Neural crest cell (in vitro differentiated cells): ENCODE measurements around the gene FAM187B. TPM values are rescaled to one million over a fixed set of nuclear protein-coding genes. Genes with fewer than 3 reads are reported as not detected.

ENCODE experiments used
- DNase-seq: peaks from one replicate; pipeline ENCODE4 v3.0.0; 2021; ENCODE audit warnings: low read depth, mixed read lengths, low spot score
- H3K27ac Mint-ChIP-seq: one replicate; pipeline ENCODE4 v1.8.0; 2021; ENCODE audit warnings: mild to moderate bottlenecking, mixed read lengths; ENCODE audit not compliant: unreplicated experiment
- H3K27me3 Mint-ChIP-seq: 2 replicates; pipeline ENCODE4 v1.8.0; 2021; ENCODE audit warnings: low read depth, mild to moderate bottlenecking, mixed read lengths
- H3K36me3 Mint-ChIP-seq: 2 replicates; pipeline ENCODE4 v1.8.0; 2021; ENCODE audit warnings: low read depth, mild to moderate bottlenecking, mixed read lengths
- H3K4me1 Mint-ChIP-seq: 2 replicates; pipeline ENCODE4 v1.8.0; 2021; ENCODE audit warnings: mixed read lengths
- H3K4me3 Mint-ChIP-seq: one replicate; pipeline ENCODE4 v1.8.0; 2021; ENCODE audit warnings: mild to moderate bottlenecking, mixed read lengths
- H3K9me3 Mint-ChIP-seq: 2 replicates; pipeline ENCODE4 v1.8.0; 2021; ENCODE audit warnings: mixed read lengths
- total RNA-seq: library from RNA; stranded (reverse); gene quantifications from 2 replicates; pipeline ENCODE4 v1.2.1, GENCODE V29; 2021
- TF ChIP-seq, protein P1 (sequence below): fragments of 200-600 bp; sonication (generic); conservative IDR thresholded peaks from 2 replicates; pipeline ENCODE4 v1.5.0; 2021; ENCODE audit warnings: antibody characterized with exemption, mild to moderate bottlenecking

Gene FAM187B
- total RNA-seq, 1 donor from 2014 or later, result not detected

DNA sequence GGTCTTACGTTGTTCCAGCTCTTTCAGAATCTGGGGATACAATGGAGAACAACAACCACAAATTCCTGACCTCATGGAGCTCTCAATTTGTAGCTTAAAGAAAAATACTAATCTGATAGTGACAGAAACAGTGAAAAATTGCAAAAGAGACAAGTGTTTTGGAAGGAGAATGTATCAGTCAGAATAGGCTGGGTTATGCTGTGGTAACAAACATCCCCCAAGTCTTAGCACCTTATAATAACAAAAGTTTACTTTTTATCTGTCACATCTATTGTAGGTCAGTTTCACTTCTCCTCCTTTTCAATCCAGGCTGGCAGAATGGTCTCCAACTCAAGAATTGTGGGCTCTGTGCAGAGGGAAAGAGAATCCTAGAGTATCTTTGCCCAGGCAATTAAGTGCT, 9.5 kb downstream of the FAM187B start:
- Mint-ChIP-seq H3K27me3 (peaks cover 2% of the 10 kb centered on the region), H3K9me3 (peaks cover 12% of the 10 kb centered on the region), H3K27ac (no peak overlapping the region), H3K4me3 (no peak overlapping the region), H3K36me3 (no peaks in the 10 kb centered on the region), H3K4me1 (no peaks in the 10 kb centered on the region)
- TF ChIP-seq, protein P1, sequence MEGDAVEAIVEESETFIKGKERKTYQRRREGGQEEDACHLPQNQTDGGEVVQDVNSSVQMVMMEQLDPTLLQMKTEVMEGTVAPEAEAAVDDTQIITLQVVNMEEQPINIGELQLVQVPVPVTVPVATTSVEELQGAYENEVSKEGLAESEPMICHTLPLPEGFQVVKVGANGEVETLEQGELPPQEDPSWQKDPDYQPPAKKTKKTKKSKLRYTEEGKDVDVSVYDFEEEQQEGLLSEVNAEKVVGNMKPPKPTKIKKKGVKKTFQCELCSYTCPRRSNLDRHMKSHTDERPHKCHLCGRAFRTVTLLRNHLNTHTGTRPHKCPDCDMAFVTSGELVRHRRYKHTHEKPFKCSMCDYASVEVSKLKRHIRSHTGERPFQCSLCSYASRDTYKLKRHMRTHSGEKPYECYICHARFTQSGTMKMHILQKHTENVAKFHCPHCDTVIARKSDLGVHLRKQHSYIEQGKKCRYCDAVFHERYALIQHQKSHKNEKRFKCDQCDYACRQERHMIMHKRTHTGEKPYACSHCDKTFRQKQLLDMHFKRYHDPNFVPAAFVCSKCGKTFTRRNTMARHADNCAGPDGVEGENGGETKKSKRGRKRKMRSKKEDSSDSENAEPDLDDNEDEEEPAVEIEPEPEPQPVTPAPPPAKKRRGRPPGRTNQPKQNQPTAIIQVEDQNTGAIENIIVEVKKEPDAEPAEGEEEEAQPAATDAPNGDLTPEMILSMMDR, result no peak
- no peak for DNase-seq

DNA sequence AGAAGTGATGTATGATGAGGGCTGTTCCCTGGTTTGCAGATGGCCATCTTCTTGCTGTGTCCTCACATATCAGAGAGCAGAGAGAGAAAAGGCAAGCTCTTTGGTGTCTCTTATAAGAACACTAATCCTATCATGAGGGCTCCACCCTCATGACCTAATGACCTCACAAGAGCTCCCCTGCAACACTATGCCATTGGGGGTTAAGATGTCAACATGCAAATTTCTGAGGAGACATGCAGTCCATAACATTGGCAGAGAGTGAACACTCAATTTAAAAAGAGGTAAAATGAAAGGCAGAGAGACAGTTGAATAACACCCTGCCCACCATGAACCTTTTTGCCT, 10.9 kb downstream of the FAM187B start:
- no peak for DNase-seq
- Mint-ChIP-seq H3K36me3 (no peaks in the 10 kb centered on the region), H3K27ac (no peak overlapping the region), H3K4me1 (no peaks in the 10 kb centered on the region), H3K9me3 (peaks cover 12% of the 10 kb centered on the region), H3K27me3 (peaks cover 2% of the 10 kb centered on the region), H3K4me3 (no peak overlapping the region)
- TF ChIP-seq, protein P1, result no peak

DNA sequence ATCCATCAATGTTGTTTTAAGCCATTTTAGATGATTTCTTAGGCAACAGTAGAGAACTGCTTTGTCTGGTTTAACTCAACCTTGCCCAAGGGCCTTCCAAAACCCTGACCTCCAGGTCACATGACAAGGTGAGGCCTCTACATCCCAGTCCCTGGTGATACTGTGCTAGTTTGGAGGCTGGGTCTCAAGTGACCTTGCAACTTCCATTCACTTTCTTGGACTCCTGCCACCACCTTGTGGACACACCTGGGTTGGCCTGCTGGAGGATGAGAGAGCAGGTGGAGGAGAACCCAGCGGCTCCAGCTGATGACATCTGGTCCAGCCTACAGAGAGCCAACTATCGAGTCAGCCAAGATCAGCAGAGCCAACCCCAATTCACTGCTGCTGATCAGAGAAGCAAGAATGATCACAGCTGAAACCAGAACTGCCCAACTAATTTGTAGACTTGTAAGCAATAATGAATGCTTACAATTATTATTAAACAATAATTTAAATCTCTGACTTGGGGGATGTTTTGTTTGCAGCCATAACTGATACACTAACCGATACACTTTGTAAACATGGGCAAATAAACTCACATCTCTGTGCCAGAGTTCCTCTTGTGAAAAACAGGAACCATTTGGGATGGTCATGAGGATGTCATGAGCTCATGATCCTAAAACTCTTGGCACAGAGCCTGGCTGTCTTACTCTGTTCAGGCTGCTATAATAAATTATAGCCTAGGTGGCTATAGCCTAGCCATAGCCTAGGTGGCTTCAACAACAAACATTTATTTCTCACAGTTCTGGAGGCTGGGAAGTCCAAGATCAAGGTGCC, 11.5 kb downstream of the FAM187B start:
- TF ChIP-seq, protein P1, result no peak
- Mint-ChIP-seq H3K27me3 (no peaks in the 10 kb centered on the region), H3K4me1 (no peaks in the 10 kb centered on the region), H3K4me3 (no peak overlapping the region), H3K36me3 (no peaks in the 10 kb centered on the region), H3K27ac (no peak overlapping the region), H3K9me3 (peaks cover 12% of the 10 kb centered on the region)
- no peak for DNase-seq

DNA sequence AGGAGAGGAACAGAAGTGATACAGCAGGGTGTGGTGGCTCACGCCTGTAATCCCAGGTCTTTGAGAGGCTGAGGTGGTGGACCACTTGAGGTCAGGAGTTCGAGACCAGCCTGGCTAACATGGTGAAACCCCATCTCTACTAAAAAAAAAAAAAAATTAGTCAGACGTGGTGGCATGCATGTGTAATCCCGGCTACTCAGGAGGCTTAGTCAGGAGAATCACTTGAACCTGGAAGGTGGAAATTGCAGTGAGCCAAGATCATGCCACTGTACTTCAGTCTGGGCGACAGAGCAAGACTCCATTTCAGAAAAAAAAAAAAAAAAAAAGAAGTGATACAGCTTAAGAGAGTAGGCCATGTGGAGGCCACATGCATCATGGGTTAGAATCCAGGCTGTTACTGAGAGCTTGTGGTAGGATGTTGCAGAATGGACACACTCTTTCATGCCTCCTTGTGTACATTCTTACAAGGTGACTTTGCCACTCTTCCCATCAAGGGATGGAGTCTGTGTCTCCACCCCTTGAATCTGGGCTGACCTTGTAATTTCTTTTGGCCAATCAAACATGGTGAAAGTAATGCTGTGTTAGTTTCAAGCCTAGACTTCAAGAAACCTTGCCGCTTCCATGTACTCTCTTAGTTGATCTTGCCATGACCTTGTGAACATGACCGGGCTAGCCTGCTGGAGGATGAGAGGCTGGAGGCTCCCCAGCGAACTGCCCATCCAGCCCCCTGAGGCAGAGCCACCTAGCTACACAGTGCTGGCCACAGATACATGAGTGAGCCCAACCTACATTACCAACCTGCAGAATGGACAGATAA, 12.3 kb downstream of the FAM187B start:
- H3K27ac Mint-ChIP-seq, result no peak overlapping the region
- no peaks in the 10 kb centered on the region for H3K4me1 Mint-ChIP-seq
- H3K9me3 Mint-ChIP-seq, result peaks cover 12% of the 10 kb centered on the region
- DNase-seq, result no peak
- H3K36me3 Mint-ChIP-seq, result no peaks in the 10 kb centered on the region
- TF ChIP-seq, protein P1, result no peak
- no peaks in the 10 kb centered on the region for H3K27me3 Mint-ChIP-seq
- no peak overlapping the region for H3K4me3 Mint-ChIP-seq

DNA sequence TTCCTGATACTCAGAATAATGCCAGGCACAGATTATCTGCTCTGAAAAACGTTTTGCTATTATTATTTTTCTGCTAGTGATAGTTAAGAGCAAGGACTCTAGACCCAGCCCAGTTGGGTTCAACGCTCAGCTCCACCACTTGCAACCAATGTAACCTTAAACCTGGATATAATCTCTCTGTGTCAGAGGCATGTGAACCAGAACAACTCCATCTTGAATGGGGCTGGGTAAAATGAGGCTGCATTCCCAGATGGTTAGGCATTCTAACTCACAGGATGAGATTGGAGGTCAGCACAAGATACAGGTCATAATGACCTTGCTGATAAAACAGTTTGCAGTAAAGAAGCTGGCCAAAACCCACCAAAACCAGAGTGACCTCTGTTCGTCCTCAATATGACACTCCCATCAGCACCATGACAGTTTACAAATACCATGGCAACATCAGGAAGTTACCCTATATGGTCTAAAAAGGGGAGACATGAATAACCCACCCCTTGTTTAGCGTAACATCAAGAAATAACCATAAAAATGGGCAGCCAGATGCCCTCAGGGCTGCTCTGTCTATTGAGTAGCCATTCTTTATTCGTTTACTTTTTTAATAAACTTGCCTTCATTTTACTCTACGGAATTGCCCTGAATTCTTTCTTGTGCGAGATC, 13.6 kb downstream of the FAM187B start:
- DNase-seq, result no peak
- Mint-ChIP-seq H3K9me3 (peaks cover 12% of the 10 kb centered on the region), H3K4me1 (no peaks in the 10 kb centered on the region), H3K36me3 (no peaks in the 10 kb centered on the region), H3K4me3 (no peak overlapping the region), H3K27me3 (no peaks in the 10 kb centered on the region), H3K27ac (no peak overlapping the region)
- TF ChIP-seq, protein P1, result no peak
